HepG2 (cell line): ENCODE measurements around the gene CCER1. TPM values are rescaled to one million over a fixed set of nuclear protein-coding genes. Genes with fewer than 3 reads are reported as not detected.

ENCODE experiments used
- polyA plus RNA-seq, 8 experiments: library from polyadenylated mRNA; depleted of rRNA in 3 of 8; stranded (reverse) in 7 of 8; unstranded in 1 of 8; fragments of >200 nt; fragmentation: Illumina TruSeq in 4 of 8; extraction: Trizol in 4 of 8; gene quantifications; 2 replicates each; pipeline versions ENCODE4 v1.2.1 to v1.2.3, GENCODE V29; 2011 to 2016; ENCODE audit warnings: low read depth in 4 of 8, missing spikeins in 1 of 8, mixed read lengths in 1 of 8; ENCODE audit not compliant: insufficient read depth in 1 of 8
- total RNA-seq, 5 experiments: library from RNA; depleted of rRNA; stranded (reverse); fragments of >200 nt; fragmentation: Illumina TruSeq; extraction: Trizol; gene quantifications; 2 replicates each; pipeline ENCODE4 v1.2.3, GENCODE V29; 2016; ENCODE audit warnings: low read depth in 1 of 5

Gene CCER1
- total and polyA plus RNA-seq, 2 of the 13 experiments (the other 11 are each of a cell fraction or from before 2014, with no cell fraction given): not detected

Other genes starting within 250 kb of the CCER1 start
- gene EPYC, start 49.8 kb upstream of the CCER1 start, total RNA-seq (2016; rRNA removed; fragmentation: Illumina TruSeq; extraction: Trizol): not detected in 2 replicates
- gene EPYC, start 49.8 kb upstream of the CCER1 start, polyA plus RNA-seq (2011; rRNA removed): not detected in 2 replicates
- gene KERA, start 102.8 kb upstream of the CCER1 start, total RNA-seq (2016; rRNA removed; fragmentation: Illumina TruSeq; extraction: Trizol): not detected in 2 replicates
- gene KERA, start 102.8 kb upstream of the CCER1 start, polyA plus RNA-seq (2011; rRNA removed): not detected in 2 replicates
- gene LUM, start 156.3 kb upstream of the CCER1 start, total RNA-seq (2016; rRNA removed; fragmentation: Illumina TruSeq; extraction: Trizol): not detected in 2 replicates
- gene LUM, start 156.3 kb upstream of the CCER1 start, polyA plus RNA-seq (2011; rRNA removed): not detected in 2 replicates
- gene DCN, start 227.6 kb upstream of the CCER1 start, total RNA-seq (2016; rRNA removed; fragmentation: Illumina TruSeq; extraction: Trizol): not detected in 2 replicates
- gene DCN, start 227.6 kb upstream of the CCER1 start, polyA plus RNA-seq (2011; rRNA removed): not detected in 2 replicates